Right ventricle myocardium superior (tissue), 1 donor: ENCODE results near the gene LST1. TPM values are rescaled to one million over a fixed set of nuclear protein-coding genes. Genes with fewer than 3 reads are reported as not detected.

Source experiments
- ATAC-seq: fragments of 200-7000 bp; cut with Tn5 transposase; one replicate; pipeline ENCODE4 v1.9.1; 2020; ENCODE audit warnings: mild to moderate bottlenecking; ENCODE audit not compliant: poor library complexity
- DNase-seq: peaks from one replicate; pipeline ENCODE4 v3.0.0-alpha.2; 2020
- intact Hi-C: fragments of 100-400 bp; cut with DNase I; formaldehyde crosslinking; loops from one replicate; pipeline ENCODE4 v1.11.2; 2022
- total RNA-seq: library from RNA; stranded (reverse); fragmentation: NEBNext Ultra II Directional; extraction: Animal tissue kit (Norgen Biotek cat#: 25700); gene quantifications from one replicate; pipeline ENCODE4 v1.2.1, GENCODE V29; 2021
- donor health status: DM: no; HTN: yes; CAD: no; lungs with severe emphysema.

Gene LST1
- total RNA-seq, 1 donor from 2014 or later: 5.5 TPM

DNA sequence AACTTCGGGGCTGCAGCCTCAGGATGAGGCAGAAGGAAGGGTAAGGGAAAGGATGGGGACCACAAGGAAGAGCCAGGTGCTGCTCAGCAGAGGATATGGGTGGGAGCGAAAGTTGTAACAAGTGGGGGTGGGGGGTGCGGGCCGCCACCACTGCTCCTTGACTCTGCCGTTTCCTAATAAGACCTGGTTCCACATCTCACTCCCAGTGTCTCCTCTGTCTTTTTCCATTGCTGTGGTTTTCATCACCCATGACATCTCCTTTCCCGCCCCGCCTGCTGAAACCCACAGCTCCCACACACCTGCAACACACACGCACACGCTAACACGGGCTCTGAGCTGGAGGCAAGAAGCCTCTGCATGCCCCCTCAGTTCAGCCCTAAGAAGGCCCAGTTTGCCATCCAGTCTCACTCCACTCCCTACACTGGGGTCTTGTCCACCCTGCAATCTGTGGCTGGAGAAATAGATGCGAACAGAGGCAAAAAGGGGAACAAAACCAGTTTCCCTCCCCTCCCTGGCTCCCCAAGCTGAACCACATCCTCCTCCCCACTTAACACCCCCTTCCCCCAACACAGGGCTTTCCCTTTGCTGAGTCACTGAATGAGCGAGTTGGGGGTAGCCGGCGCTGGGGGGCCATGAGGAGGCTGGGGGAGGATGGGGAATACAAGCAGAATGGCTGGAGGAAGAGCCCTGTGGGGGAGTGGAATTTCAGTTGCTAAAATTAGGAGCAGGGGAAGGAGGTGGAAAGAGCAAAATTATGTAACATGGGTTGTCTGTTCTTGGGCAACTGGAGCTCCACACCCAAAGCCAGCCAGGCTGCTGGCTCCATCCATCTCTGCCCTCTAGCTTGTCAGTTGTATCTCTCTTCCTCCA is 27.2 kb upstream of the LST1 start:
- peak; percentile 61 for ATAC-seq
- intact Hi-C loops: no loop called here
- DNase-seq: peak; percentile 51

DNA sequence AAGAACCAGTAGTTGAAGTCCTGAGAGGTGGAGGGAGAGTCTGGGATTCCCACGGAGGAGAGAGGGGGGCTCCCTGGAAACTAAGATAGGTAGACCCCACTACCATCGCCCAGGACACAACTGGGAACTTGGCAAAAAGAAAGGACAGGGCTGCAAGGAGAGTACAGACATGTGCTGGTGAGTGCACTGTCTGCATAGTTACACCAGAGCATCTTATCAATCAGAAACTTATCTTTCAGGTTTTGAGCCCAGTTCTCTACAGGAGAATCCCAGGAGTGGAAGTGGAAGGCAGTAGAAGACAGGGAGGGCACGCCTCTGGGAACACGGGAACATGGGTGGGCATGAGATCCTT is 26.5 kb upstream of the LST1 start:
- ATAC-seq (no peak), DNase-seq (no peak)
- intact Hi-C loops: no loop called here

DNA sequence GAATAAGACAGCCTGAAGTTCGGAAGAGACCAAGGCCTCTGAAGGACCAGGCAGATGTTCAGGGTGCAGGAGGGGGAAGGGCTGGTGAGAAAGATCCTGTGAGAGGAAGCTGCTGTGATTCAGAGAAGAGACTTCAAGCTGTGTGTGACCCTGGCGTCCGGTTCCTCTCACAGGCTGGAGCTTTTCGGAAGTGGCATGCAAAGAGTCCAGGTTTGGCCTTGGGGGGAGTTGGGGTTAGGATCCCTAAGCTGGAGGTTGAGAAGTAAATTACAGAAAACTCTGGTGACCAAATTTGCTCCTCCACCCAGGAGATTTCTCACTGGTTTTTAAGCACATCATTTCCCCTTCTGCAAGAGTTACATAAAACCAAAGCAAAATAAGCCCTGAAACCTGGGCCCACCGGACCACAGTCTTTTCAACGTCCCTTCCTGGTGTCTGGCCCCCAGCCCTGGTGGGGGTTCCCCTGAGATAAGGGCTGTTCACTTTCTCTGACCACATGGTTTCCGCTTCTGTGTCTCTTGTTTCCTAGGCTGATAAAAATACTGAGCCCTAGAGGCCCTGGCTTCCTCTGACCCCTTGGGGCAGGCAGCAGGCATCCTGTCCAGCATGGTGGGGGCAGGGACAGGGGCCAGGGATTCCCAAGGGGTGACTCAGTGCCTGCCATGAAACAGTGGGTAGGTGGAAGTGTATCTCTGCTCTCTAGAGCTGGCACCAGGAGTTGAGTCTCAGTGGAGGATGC is 25.9 kb upstream of the LST1 start:
- DNase-seq: peak; percentile 80
- ATAC-seq: peak; percentile 74
- intact Hi-C loops: no loop called here

DNA sequence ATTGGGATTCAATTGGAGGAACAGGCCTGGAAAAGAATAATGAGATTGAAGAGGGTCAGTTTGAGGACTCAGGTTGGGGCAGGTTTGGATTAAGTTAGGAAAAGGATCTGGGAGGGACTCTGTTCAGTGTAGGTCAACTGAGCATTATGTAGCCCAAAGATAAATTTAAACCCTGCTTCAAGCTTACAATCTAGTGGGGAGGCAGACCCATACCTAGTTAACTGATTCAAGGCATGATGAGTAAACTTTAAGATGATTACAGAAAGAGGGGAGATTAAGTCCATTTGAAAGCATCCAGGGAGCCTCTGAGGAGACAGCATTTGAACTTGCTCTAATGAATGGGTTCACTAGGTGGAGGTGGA is 25.4 kb upstream of the LST1 start:
- intact Hi-C loops: no loop called here
- DNase-seq (no peak), ATAC-seq (no peak)

DNA sequence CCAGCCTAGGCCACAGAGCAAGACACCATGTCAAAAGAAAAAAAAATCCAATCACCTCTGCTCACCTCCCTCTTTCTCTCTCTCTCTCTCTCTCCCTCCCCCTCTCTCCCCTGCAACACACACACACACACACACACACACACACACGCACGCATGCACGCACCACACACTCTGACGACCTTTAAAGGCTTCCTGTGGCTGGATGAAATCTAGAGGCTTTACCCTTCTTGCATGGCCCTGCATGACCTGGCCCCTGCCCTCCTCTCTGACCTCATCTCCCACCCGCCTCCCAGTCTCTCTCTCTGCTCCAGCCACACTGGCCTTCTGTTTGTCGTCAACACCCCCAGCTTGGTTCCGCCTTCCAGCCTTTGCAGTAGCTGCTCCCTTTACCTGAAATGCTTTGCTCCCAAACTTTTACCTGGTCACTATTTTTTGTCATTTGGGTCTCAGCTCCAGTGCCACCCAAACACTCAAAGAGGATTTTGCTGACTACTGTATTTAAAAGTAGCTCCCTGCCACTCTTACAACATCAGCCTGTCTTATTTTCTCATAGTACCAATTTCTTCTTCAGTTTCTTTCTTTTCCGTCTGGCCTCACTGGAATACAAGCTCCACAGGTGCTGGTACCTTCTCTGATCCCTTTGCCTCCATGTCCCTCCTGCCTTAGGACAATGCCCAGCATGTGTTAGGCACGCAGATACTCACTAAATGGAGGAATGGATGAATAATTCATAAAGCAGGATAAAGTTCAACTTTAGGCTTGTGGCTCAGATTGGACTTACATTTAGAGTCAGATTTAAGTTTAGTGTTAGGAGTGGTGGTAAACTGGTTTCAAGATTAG is 18.3 kb upstream of the LST1 start:
- intact Hi-C loops: no loop called here
- DNase-seq: no peak
- no peak for ATAC-seq

DNA sequence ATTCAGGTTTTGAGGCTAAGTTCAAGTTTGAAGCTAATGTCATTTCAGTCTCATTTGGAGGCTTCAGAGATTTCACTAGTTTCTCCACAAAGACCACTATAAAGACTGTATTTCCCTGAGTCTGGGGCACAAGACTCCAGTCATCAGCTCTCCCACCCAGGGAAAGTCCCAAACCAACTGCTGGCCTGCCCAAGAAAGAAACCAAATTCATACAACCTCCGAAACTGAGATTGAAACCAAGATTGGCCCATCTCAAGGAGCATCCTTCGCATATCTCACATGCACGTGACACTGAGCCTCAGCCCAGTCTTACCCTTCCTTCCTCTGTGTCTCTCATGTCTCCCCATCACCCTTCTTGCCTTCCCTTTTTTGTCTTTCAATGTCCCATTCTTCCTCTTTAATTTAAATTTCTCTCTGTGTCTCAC is 17.5 kb upstream of the LST1 start:
- peak; percentile 61 for ATAC-seq
- intact Hi-C loops: no loop called here
- no peak for DNase-seq

DNA sequence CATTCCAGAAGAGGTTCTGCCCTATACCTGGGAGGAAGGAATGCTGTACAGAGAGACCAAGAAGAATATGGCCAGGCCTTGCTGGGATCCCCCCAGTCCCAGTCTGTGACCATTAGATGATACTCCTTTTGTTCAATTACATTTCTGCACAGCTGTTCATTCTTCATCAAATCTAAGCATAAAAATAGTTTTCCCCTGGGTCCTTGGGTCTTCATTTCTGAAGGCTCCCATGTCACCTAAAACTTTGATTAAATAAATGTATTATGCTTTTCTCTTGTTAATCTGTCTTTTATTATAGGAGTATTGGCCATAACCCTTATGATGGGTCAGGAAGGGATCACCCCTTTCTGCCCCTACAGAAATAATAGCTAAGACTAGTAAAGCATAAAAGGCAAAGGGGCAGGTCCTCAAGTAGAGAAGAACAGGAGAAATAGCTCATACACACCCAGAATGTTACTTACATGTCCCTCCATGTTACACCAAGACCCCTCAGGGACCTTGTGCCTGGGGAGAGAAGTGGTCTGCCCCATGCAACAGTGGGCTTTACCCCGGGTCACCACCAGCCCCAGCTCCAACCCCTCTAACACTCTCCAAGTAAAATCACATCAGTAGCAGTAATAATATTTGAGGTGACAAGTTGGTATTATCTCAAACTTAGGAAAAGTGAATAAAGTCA is 16.1 kb upstream of the LST1 start:
- intact Hi-C loops: no loop called here
- no peak for ATAC-seq
- DNase-seq: no peak

DNA sequence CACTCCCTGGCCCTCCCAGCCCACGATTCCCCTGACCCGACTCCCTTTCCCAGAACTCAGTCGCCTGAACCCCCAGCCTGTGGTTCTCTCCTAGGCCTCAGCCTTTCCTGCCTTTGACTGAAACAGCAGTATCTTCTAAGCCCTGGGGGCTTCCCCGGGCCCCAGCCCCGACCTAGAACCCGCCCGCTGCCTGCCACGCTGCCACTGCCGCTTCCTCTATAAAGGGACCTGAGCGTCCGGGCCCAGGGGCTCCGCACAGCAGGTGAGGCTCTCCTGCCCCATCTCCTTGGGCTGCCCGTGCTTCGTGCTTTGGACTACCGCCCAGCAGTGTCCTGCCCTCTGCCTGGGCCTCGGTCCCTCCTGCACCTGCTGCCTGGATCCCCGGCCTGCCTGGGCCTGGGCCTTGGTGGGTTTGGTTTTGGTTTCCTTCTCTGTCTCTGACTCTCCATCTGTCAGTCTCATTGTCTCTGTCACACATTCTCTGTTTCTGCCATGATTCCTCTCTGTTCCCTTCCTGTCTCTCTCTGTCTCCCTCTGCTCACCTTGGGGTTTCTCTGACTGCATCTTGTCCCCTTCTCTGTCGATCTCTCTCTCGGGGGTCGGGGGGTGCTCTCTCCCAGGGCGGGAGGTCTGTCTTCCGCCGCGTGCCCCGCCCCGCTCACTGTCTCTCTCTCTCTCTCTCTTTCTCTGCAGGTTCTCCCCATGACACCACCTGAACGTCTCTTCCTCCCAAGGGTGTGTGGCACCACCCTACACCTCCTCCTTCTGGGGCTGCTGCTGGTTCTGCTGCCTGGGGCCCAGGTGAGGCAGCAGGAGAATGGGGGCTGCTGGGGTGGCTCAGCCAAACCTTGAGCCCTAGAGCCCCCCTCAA is 13.8 kb upstream of the LST1 start, which contains the start of gene LTA:
LTA (plus strand) TSS at position 249 of the 871 bp plus-strand sequence; CDS start at position 703, 454 bp downstream.
- intact Hi-C loops: no loop called here
- ATAC-seq: no peak

DNA sequence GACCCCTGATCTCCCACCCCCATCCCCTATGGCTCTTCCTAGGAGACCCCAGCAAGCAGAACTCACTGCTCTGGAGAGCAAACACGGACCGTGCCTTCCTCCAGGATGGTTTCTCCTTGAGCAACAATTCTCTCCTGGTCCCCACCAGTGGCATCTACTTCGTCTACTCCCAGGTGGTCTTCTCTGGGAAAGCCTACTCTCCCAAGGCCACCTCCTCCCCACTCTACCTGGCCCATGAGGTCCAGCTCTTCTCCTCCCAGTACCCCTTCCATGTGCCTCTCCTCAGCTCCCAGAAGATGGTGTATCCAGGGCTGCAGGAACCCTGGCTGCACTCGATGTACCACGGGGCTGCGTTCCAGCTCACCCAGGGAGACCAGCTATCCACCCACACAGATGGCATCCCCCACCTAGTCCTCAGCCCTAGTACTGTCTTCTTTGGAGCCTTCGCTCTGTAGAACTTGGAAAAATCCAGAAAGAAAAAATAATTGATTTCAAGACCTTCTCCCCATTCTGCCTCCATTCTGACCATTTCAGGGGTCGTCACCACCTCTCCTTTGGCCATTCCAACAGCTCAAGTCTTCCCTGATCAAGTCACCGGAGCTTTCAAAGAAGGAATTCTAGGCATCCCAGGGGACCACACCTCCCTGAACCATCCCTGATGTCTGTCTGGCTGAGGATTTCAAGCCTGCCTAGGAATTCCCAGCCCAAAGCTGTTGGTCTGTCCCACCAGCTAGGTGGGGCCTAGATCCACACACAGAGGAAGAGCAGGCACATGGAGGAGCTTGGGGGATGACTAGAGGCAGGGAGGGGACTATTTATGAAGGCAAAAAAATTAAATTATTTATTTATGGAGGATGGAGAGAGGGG is 12.6 kb upstream of the LST1 start:
- ATAC-seq (no peak), DNase-seq (no peak)
- intact Hi-C loops: no loop called here

More for the DNA sequence above, 13.8 kb upstream of the LST1 start, which contains the start of gene LTA:
- DNase-seq: no peak

DNA sequence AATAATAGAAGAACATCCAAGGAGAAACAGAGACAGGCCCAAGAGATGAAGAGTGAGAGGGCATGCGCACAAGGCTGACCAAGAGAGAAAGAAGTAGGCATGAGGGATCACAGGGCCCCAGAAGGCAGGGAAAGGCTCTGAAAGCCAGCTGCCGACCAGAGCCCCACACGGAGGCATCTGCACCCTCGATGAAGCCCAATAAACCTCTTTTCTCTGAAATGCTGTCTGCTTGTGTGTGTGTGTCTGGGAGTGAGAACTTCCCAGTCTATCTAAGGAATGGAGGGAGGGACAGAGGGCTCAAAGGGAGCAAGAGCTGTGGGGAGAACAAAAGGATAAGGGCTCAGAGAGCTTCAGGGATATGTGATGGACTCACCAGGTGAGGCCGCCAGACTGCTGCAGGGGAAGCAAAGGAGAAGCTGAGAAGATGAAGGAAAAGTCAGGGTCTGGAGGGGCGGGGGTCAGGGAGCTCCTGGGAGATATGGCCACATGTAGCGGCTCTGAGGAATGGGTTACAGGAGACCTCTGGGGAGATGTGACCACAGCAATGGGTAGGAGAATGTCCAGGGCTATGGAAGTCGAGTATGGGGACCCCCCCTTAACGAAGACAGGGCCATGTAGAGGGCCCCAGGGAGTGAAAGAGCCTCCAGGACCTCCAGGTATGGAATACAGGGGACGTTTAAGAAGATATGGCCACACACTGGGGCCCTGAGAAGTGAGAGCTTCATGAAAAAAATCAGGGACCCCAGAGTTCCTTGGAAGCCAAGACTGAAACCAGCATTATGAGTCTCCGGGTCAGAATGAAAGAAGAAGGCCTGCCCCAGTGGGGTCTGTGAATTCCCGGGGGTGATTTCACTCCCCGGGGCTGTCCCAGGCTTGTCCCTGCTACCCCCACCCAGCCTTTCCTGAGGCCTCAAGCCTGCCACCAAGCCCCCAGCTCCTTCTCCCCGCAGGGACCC is 11.7 kb upstream of the LST1 start:
- intact Hi-C loops: no loop called here
- ATAC-seq (no peak), DNase-seq (no peak)

DNA sequence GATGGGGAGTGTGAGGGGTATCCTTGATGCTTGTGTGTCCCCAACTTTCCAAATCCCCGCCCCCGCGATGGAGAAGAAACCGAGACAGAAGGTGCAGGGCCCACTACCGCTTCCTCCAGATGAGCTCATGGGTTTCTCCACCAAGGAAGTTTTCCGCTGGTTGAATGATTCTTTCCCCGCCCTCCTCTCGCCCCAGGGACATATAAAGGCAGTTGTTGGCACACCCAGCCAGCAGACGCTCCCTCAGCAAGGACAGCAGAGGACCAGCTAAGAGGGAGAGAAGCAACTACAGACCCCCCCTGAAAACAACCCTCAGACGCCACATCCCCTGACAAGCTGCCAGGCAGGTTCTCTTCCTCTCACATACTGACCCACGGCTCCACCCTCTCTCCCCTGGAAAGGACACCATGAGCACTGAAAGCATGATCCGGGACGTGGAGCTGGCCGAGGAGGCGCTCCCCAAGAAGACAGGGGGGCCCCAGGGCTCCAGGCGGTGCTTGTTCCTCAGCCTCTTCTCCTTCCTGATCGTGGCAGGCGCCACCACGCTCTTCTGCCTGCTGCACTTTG is 10.7 kb upstream of the LST1 start, which contains the start of gene TNF:
TNF (plus strand) TSS at position 231 of the 567 bp plus-strand sequence; CDS start at position 408, 177 bp downstream.
- intact Hi-C loops: no loop called here
- ATAC-seq (peak; percentile 56), DNase-seq (peak; percentile 67)

DNA sequence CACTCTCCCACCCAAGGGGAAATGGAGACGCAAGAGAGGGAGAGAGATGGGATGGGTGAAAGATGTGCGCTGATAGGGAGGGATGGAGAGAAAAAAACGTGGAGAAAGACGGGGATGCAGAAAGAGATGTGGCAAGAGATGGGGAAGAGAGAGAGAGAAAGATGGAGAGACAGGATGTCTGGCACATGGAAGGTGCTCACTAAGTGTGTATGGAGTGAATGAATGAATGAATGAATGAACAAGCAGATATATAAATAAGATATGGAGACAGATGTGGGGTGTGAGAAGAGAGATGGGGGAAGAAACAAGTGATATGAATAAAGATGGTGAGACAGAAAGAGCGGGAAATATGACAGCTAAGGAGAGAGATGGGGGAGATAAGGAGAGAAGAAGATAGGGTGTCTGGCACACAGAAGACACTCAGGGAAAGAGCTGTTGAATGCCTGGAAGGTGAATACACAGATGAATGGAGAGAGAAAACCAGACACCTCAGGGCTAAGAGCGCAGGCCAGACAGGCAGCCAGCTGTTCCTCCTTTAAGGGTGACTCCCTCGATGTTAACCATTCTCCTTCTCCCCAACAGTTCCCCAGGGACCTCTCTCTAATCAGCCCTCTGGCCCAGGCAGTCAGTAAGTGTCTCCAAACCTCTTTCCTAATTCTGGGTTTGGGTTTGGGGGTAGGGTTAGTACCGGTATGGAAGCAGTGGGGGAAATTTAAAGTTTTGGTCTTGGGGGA is 10.0 kb upstream of the LST1 start:
- ATAC-seq: no peak
- DNase-seq: no peak
- intact Hi-C loops: no loop called here

DNA sequence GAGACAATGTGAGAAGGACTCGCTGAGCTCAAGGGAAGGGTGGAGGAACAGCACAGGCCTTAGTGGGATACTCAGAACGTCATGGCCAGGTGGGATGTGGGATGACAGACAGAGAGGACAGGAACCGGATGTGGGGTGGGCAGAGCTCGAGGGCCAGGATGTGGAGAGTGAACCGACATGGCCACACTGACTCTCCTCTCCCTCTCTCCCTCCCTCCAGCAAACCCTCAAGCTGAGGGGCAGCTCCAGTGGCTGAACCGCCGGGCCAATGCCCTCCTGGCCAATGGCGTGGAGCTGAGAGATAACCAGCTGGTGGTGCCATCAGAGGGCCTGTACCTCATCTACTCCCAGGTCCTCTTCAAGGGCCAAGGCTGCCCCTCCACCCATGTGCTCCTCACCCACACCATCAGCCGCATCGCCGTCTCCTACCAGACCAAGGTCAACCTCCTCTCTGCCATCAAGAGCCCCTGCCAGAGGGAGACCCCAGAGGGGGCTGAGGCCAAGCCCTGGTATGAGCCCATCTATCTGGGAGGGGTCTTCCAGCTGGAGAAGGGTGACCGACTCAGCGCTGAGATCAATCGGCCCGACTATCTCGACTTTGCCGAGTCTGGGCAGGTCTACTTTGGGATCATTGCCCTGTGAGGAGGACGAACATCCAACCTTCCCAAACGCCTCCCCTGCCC is 9.0 kb upstream of the LST1 start:
- DNase-seq: no peak
- intact Hi-C loops: no loop called here

DNA sequence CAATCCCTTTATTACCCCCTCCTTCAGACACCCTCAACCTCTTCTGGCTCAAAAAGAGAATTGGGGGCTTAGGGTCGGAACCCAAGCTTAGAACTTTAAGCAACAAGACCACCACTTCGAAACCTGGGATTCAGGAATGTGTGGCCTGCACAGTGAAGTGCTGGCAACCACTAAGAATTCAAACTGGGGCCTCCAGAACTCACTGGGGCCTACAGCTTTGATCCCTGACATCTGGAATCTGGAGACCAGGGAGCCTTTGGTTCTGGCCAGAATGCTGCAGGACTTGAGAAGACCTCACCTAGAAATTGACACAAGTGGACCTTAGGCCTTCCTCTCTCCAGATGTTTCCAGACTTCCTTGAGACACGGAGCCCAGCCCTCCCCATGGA is 8.5 kb upstream of the LST1 start:
- DNase-seq: no peak
- intact Hi-C loops: no loop called here
- ATAC-seq: no peak

More for the DNA sequence above, 9.0 kb upstream of the LST1 start:
- ATAC-seq: no peak
